ENCODE measurements around the gene AKAIN1. TPM values are rescaled to one million over a fixed set of nuclear protein-coding genes. Genes with fewer than 3 reads are reported as not detected.

Gene AKAIN1
- total RNA-seq, 6 experiments from 2014 or later = not detected

GRCh38 chr18:5237083-5237722 is 40.1 kb upstream of the AKAIN1 start:
- Mint-ChIP-seq H3K4me3 (peak overlapping the region; percentile 98), H3K9me3 (no peaks in the 10 kb centered on the region), H3K4me1 (ENCODE audit: low read depth) (peaks cover 36% of the 10 kb centered on the region), H3K27ac (peak overlapping the region; percentile 99), H3K36me3 (ENCODE audit: low read depth) (peaks cover 12% of the 10 kb centered on the region), H3K27me3 (ENCODE audit: insufficient read depth) (no peaks in the 10 kb centered on the region; the same call in 1 of the 2 replicates)
- no peak for TF ChIP-seq CTCF (IDR thresholded peaks at IDR 0.05)
- no peak for DNase-seq

GRCh38 chr18:5214583-5215351 is 17.7 kb upstream of the AKAIN1 start:
- no peak for DNase-seq
- H3K4me3 Mint-ChIP-seq = no peak overlapping the region
- no peak overlapping the region for H3K27ac Mint-ChIP-seq
- peaks cover 5% of the 10 kb centered on the region for H3K9me3 Mint-ChIP-seq
- no peaks in the 10 kb centered on the region for H3K27me3 Mint-ChIP-seq (ENCODE audit: insufficient read depth)
- TF ChIP-seq CTCF (IDR thresholded peaks at IDR 0.05) = no peak
- H3K36me3 Mint-ChIP-seq (ENCODE audit: low read depth) = no peaks in the 10 kb centered on the region
- no peaks in the 10 kb centered on the region for H3K4me1 Mint-ChIP-seq (ENCODE audit: low read depth)

GRCh38 chr18:5207471-5208150 is 10.6 kb upstream of the AKAIN1 start:
- Mint-ChIP-seq H3K4me1 (ENCODE audit: low read depth) (no peaks in the 10 kb centered on the region), H3K36me3 (ENCODE audit: low read depth) (no peaks in the 10 kb centered on the region), H3K4me3 (no peak overlapping the region), H3K27ac (no peak overlapping the region), H3K9me3 (peaks cover 14% of the 10 kb centered on the region), H3K27me3 (ENCODE audit: insufficient read depth) (no peaks in the 10 kb centered on the region)
- no peak for TF ChIP-seq CTCF (IDR thresholded peaks at IDR 0.05)
- DNase-seq = no peak

GRCh38 chr18:5198311-5198710 is 1.3 kb upstream of the AKAIN1 start:
- TF ChIP-seq CTCF (IDR thresholded peaks at IDR 0.05) = no peak
- Mint-ChIP-seq H3K27me3 (ENCODE audit: insufficient read depth) (no peaks in the 10 kb centered on the region), H3K9me3 (peaks cover 34% of the 10 kb centered on the region)

GRCh38 chr18:5197461-5197860 is 404 bp upstream of the AKAIN1 start:
- no peaks in the 10 kb centered on the region for H3K4me1 Mint-ChIP-seq (ENCODE audit: low read depth)

More at GRCh38 chr18:5198311-5198710, 1.3 kb upstream of the AKAIN1 start:
- no peak overlapping the region for H3K4me3 Mint-ChIP-seq
- no peaks in the 10 kb centered on the region for H3K4me1 Mint-ChIP-seq (ENCODE audit: low read depth)
- no peak overlapping the region for H3K27ac Mint-ChIP-seq
- H3K36me3 Mint-ChIP-seq (ENCODE audit: low read depth) = 0 out of 2 replicates have a peak, but pooled peaks cover 6% of the 10 kb centered on the region
- no peak for DNase-seq

More at GRCh38 chr18:5197461-5197860, 404 bp upstream of the AKAIN1 start:
- no peak overlapping the region for H3K27ac Mint-ChIP-seq
- H3K4me3 Mint-ChIP-seq = no peak overlapping the region
- H3K9me3 Mint-ChIP-seq = peaks cover 32% of the 10 kb centered on the region
- TF ChIP-seq CTCF (IDR thresholded peaks at IDR 0.05) = no peak
- H3K36me3 Mint-ChIP-seq (ENCODE audit: low read depth) = 0 out of 2 replicates have a peak, but pooled peaks cover 6% of the 10 kb centered on the region
- no peak for DNase-seq
- H3K27me3 Mint-ChIP-seq (ENCODE audit: insufficient read depth) = no peaks in the 10 kb centered on the region

Data from HFFc6 (cell line).